ENCODE measurements around the gene ZSWIM5.

DNA sequence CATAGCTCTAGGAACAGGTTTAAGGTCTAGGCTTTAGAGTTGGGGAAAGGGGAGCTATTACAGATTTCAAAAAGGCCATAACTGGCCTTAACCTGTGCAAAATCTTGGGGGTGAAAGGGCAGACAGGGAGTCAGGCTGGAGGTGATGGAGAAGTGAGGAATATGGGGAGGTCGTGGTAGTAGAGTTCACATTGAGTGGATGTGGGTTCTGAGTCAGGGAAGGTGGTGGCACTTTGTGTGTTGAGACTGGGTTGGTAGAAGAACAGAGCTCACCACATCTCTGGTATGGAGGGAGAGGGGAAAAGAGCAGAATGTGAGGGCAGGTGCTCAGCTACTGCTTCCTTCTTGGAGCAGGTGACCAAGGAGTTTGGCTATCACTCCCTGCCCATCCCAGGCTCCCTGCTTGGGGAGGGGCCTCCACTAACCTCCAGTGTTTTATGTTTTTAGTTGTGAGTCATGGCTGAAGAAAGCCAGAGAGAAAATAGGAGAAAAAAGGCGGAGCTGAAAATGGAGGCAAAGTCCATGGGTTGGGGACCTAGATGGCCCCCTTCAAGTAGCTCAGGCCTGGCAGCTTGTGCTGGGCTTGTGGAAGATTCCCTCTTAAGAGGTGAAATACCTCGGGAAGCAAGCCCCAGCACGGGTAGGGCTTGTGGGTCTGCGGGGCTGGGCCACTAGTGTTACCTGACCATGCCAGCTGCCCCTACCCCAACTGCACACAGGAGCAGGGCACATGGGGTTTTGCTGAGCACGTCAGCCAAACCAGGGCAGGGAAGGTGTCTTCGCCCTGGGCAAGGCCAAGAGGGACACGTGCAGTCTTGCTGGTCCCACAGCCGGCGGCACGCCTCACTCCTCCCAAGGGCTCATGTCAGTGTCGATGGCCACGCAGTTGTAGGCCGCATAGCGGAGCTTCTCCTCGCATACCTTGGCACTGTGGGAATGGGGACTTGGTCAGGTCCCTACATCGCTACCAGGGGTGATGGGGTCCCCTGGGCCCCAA is 203.5 kb downstream of the ZSWIM5 start:
- TF ChIP-seq, protein P1, sequence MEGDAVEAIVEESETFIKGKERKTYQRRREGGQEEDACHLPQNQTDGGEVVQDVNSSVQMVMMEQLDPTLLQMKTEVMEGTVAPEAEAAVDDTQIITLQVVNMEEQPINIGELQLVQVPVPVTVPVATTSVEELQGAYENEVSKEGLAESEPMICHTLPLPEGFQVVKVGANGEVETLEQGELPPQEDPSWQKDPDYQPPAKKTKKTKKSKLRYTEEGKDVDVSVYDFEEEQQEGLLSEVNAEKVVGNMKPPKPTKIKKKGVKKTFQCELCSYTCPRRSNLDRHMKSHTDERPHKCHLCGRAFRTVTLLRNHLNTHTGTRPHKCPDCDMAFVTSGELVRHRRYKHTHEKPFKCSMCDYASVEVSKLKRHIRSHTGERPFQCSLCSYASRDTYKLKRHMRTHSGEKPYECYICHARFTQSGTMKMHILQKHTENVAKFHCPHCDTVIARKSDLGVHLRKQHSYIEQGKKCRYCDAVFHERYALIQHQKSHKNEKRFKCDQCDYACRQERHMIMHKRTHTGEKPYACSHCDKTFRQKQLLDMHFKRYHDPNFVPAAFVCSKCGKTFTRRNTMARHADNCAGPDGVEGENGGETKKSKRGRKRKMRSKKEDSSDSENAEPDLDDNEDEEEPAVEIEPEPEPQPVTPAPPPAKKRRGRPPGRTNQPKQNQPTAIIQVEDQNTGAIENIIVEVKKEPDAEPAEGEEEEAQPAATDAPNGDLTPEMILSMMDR (IDR thresholded peaks at IDR 0.05) = no peak
- TF ChIP-seq TCF7L2 (IDR thresholded peaks at IDR 0.05; ENCODE audit: low read depth, low read length) = no peak
- TF ChIP-seq, protein P2, sequence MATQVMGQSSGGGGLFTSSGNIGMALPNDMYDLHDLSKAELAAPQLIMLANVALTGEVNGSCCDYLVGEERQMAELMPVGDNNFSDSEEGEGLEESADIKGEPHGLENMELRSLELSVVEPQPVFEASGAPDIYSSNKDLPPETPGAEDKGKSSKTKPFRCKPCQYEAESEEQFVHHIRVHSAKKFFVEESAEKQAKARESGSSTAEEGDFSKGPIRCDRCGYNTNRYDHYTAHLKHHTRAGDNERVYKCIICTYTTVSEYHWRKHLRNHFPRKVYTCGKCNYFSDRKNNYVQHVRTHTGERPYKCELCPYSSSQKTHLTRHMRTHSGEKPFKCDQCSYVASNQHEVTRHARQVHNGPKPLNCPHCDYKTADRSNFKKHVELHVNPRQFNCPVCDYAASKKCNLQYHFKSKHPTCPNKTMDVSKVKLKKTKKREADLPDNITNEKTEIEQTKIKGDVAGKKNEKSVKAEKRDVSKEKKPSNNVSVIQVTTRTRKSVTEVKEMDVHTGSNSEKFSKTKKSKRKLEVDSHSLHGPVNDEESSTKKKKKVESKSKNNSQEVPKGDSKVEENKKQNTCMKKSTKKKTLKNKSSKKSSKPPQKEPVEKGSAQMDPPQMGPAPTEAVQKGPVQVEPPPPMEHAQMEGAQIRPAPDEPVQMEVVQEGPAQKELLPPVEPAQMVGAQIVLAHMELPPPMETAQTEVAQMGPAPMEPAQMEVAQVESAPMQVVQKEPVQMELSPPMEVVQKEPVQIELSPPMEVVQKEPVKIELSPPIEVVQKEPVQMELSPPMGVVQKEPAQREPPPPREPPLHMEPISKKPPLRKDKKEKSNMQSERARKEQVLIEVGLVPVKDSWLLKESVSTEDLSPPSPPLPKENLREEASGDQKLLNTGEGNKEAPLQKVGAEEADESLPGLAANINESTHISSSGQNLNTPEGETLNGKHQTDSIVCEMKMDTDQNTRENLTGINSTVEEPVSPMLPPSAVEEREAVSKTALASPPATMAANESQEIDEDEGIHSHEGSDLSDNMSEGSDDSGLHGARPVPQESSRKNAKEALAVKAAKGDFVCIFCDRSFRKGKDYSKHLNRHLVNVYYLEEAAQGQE (IDR thresholded peaks at IDR 0.05; ENCODE audit: insufficient read depth in 1 of 2, low read depth in 2 of 2, low read length in 1 of 2) = no peak
